SK-N-MC (cell line): ENCODE measurements around the gene PLA2G1B.

Source experiments
- EZH2 ChIP-seq: fragments of 200-600 bp; sonication (generic); IDR thresholded peaks from one replicate; pipeline ENCODE4 v1.6.1; 2017; ENCODE audit warnings: antibody characterized with exemption
- POLR2AphosphoS5 ChIP-seq: IDR thresholded peaks from 2 replicates; pipeline ENCODE4 v1.6.1; 2012; ENCODE audit warnings: mild to moderate bottlenecking, low read depth, low read length, borderline replicate concordance

- TF ChIP-seq POLR2AphosphoS5: no peak
- no peak for TF ChIP-seq EZH2
These were observed 46.1 kb upstream of the PLA2G1B start for GRCh38 chr12:120373683-120374082.
